Esophagus mucosa (tissue), 1 donor: ENCODE measurements around the gene KAT14. TPM values are rescaled to one million over a fixed set of nuclear protein-coding genes. Genes with fewer than 3 reads are reported as not detected.
"Not testable (repeated sequence)": the region's sequence is repeated elsewhere in the genome, so short reads cannot be mapped to it uniquely, and the experiment has no call there.

Source experiments
- ATAC-seq: fragments of 200-7000 bp; cut with Tn5 transposase; one replicate; pipeline ENCODE4 v1.9.1; 2020
- total RNA-seq: library from RNA; stranded (reverse); gene quantifications from one replicate; pipeline ENCODE4 v1.2.4, GENCODE V29; 2023
- donor health status: DM: yes; HTN: yes; CAD: no.

Gene KAT14, protein sequence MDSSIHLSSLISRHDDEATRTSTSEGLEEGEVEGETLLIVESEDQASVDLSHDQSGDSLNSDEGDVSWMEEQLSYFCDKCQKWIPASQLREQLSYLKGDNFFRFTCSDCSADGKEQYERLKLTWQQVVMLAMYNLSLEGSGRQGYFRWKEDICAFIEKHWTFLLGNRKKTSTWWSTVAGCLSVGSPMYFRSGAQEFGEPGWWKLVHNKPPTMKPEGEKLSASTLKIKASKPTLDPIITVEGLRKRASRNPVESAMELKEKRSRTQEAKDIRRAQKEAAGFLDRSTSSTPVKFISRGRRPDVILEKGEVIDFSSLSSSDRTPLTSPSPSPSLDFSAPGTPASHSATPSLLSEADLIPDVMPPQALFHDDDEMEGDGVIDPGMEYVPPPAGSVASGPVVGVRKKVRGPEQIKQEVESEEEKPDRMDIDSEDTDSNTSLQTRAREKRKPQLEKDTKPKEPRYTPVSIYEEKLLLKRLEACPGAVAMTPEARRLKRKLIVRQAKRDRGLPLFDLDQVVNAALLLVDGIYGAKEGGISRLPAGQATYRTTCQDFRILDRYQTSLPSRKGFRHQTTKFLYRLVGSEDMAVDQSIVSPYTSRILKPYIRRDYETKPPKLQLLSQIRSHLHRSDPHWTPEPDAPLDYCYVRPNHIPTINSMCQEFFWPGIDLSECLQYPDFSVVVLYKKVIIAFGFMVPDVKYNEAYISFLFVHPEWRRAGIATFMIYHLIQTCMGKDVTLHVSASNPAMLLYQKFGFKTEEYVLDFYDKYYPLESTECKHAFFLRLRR
- 6.8 TPM for total RNA-seq

- ATAC-seq = peak; percentile 99
These were observed at the start of gene KAT14, which contains the start of gene PET117 for GRCh38 chr20:18137412-18138265. Gene KAT14, plus strand, starts transcription at chr20:18137863. Its CDS starts 4,798 bp downstream, at chr20:18142661. Gene PET117, plus strand, starts transcription at chr20:18137863. Its CDS starts 93 bp downstream, at chr20:18137956.

- ATAC-seq = not testable (repeated sequence)
These were observed 49.4 kb upstream of the KAT14 start for GRCh38 chr20:18088298-18088697.

GRCh38 chr20:18088841-18089240, 48.8 kb upstream of the KAT14 start:
- not testable (repeated sequence) for ATAC-seq

- no peak for ATAC-seq
These were observed 47.6 kb upstream of the KAT14 start for GRCh38 chr20:18090044-18090443.

DNA sequence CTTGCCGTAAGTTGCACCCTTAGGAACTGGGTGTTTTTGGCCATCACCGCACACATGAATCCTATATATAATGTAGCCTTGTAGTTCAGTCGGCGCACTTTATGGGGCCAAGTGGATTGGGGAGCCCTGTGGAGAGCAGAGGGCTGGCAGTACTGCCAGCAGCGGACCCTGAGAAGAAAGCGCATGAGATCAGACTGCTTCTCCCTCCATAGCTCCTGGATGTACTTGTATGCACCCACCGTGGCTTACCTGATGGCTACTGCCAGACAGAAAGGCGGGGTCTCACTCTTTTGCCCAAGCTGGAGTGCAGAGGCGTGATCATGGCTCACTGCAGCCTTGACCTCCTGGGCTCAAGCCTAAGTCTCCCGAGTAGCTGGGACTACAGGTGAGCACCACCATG, 47.2 kb upstream of the KAT14 start:
- no peak for ATAC-seq

- ATAC-seq = no peak
These were observed 46.0 kb upstream of the KAT14 start for GRCh38 chr20:18091623-18092022.

DNA sequence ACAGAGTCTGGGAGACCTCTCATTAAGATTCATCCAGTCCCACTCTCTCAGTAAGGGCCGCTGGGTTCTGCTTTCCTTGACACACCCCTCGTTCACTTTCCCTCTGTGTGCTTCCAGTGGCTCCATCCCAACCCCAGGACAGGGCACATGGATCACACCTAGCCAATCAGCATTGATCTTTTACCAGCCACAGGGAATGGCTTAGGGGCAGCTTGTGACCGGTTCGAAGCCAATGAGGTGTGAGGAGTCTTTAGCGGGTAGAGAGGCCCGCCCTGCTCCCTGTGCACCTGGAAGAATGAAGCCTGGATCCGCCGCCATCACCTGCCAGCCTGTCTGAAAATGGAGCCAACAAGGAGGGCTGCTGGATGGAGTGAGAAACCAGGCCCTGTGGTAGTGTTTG, 44.8 kb upstream of the KAT14 start:
- no peak for ATAC-seq

GRCh38 chr20:18093388-18093787, 44.3 kb upstream of the KAT14 start:
- ATAC-seq = no peak

- ATAC-seq = no peak
These were observed 43.5 kb upstream of the KAT14 start for GRCh38 chr20:18094191-18094590.

DNA sequence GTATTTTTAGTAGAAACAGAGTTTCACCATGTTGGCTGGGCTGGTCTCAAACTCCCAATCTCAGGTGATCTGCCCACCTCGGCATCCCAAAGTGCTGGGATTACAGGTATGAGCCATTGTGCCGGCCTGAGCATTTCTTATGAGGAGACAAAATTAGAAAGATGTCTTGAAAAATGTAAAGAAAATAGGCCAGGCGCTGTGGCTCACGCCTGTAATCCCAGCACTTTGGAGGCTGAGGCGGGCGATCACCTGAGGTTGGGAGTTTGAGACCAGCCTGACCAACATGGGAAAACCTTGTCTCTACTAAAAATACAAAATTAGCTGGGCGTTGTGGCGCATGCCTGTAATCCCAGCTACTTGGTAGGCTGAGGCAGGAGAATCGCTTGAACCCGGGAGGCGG, 37.1 kb upstream of the KAT14 start:
- ATAC-seq = not testable (repeated sequence)

DNA sequence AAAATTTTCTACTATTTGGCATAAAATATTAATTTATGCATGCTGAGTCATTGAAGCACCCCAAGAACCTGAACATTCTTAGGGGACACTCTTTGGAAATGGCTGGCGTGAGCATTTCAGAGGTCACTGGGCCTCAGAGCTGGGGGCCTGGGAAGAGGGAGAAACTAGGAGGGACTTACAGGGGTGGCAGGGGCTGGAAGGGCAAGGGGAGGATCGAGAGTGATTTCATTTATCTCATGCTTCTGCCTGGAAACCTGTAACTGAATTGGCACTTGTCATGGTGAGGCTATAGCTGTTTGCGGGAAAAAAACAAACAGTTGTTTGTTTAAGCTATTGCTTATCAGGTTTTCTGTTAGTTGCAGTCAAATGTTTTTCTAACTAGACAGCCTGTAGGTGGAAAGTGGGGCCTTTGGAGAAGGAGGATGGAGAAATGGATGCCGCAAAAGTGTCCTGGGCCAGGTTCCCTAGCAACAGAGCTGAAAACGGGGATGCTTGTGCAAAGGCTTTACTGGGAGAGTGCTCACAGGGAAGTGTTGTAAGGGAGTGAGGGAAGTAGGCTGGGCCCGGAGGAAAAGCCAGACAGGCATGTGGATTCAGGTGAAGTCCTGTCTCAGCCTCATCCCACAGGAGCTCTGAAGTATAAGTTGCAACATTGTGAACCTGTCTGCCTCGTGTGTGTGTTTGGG, 36.4 kb upstream of the KAT14 start:
- no peak for ATAC-seq

DNA sequence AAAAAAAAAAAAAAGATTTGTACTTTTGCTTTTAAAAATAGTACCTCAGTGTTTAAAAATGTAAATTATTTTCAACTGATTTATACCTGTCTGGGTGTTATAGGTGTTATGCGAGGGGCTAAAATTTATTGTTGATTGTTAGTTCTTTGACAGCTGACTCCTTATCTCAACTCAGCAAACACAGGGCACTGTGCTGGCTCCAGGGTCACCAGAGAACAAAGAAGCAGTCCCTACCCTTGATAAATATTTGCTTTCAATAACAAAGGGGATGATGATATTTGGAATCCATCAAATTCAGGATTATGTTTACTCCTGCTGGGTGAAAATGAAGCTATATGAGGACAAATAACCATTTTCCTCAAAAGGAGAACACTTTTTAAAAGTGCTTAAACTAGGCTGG, 34.2 kb upstream of the KAT14 start:
- no peak for ATAC-seq

DNA sequence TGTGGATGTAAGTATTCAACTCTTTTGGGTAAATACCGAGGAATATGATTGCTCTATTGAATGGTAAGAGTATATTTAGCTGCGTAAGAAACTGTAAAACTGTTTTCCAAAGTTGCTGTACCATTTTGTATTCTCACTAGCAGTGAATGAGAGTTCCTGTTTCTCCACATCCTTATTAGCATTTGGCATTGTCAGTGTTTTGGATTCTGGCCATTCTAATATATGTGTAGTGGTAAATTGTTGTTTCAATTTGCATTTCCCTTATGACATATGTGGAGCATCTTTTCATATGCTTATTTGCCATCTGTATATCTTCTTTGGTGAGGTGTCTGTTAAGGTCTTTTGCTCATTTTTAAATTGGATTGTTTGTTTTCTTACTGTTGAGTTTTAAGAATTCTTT, 29.3 kb upstream of the KAT14 start:
- ATAC-seq = no peak

DNA sequence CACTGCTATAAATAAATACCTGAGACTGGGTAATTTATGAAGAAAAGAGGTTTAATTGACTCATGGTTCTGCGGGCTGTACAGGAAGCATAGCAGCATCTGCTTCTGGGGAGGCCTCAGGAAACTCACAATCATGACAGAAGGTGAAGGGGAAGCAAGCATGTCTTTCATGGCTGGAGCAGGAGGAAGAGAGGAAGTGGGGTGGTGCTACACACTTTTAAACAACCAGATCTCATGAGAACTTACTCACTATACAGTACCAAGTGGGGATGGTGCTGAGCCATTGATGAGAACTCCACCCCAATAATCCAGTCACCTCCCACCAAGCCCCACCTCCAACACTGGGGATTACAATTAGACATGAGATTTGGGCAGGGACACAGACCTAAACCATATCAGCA, 9.1 kb upstream of the KAT14 start:
- not testable (repeated sequence) for ATAC-seq

DNA sequence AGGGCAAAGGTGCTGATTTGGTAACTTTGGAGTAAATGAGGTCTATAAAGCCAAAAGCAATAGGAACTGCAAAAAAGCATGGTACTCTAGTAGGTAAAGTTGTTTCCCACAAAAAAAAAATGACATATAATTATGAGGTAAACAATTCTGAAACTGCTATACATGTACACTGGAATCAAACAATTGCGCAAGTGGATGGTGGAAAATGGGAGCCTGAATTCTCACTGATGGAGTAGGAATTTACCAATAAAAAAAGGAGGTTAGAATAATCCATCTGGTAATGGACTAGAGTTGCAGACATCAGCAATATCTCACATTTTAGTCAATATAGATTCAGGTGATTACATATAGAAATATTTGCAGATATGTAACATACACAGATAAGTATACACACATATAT, 5.0 kb upstream of the KAT14 start:
- no peak for ATAC-seq

DNA sequence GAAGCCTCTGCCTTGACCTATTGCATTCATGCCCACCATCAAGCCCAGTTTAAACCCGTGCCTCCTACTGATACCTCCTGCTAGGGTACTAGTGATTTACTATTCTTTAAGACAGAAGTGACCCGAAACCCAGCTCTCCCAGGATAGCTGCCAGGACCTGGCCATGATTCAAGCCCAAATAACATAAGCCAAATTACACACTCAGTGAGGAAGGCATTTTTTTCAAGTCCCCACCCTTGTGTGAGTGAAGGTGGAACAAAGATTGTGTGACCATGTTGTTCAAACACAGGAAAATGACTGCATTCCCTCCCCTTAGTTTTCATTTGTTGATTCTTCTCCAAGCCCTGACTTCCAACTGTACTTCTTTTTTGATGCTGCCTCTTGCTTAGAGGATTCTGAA, 3.7 kb upstream of the KAT14 start:
- ATAC-seq = no peak

DNA sequence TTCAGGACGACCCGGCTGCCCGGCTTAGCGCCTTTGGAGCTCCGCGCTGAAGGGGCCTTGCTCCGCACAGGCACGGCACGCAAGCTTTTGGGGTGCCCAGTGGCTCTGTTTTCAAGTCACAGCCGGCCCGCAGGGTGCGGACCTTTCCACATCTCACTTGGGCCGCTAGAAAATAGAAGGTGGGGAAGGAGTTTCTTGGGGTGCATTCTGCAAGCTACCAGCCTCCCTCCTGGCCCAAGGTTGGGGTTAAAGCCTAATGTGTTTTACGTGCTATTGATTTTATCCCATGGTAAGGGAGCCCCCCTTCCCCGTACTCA, 561 bp downstream of the KAT14 start:
- ATAC-seq = no peak

- no peak for ATAC-seq
These were observed 1.2 kb downstream of the KAT14 start for GRCh38 chr20:18138639-18139583.

DNA sequence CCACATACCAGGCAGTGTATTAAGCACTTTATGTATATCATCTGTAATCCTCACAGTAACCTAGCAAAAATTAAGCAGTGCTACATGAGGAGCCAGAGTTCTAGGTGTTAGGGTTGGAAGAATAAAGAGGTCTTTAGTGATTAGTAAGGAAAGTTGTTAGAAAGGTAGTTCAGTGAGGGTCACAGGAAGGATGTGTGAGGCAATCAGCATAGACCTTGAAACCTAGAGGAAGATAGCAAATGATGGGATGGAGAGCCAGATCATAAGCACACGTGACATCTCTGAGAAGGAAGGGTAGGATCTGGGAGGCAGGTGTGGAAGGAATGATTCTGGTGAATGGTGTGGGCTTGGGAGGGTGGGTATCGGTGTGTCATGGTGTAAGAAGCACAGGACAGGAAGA, 2.2 kb downstream of the KAT14 start:
- ATAC-seq = no peak

DNA sequence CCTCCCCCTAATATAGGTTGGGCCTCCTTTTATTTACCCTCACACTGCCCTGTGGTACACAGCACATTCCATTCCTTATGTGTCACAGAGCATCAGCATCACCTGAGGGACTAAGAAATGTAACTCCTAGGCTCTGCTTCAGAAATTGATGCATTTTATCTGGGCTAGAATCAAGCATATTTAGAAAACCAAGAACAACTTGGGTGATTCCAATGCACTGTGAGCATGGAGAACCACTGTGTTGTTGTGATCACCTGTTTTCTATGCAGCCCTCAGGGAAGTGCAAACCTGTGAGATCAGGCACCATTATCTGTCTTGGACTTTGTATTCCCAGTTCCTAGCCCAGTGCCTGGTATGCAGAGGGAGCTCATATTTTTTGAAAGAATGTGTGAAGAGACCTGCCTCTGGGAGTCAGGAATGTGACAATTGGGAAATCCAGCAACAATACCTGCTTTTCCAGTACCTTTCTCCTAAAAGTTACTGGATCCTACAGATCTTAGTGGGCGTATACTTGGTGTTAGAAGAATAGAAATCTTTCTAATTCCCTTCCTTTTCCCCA, 7.0 kb downstream of the KAT14 start:
- ATAC-seq = peak; percentile 33

- no peak for ATAC-seq
These were observed 16.7 kb downstream of the KAT14 start for GRCh38 chr20:18154342-18154741.
